ENCODE data around the gene WTAP.
"Not testable (repeated sequence)": the region's sequence is repeated elsewhere in the genome, so short reads cannot be mapped to it uniquely, and the experiment has no call there.

The WTAP gene

DNA sequence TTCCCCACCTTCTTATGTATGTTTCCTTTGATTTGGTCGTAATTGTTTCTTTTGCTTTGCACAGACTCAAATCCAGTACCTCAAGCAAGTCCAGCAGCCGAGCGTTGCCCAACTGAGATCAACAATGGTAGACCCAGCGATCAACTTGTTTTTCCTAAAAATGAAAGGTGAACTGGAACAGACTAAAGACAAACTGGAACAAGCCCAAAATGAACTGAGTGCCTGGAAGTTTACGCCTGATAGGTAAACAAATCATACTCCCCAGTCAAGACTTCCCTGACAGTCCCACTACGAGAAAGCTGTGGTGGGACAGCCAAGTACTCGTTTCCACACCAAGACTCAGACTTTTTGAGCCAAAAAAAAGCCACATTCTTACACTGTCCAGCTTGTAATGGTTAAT, 20.8 kb downstream of the WTAP start:
- 94% methylated on average over 3 of the region's 7 CpGs for WGBS (ENCODE audit: insufficient coverage)
- DNase-seq; H3K27me3 ChIP-seq (replicated peaks in 2 of 5; ENCODE audit: control insufficient read depth in 4 of 5, insufficient read depth in 5 of 5, low read length in 4 of 5); H3K4me1 ChIP-seq (ENCODE audit: control extremely low read depth in 1 of 4, control insufficient read depth in 4 of 4, insufficient read depth in 4 of 4, low read length in 3 of 4); H3K9me3 ChIP-seq (ENCODE audit: control extremely low read depth in 1 of 5, control insufficient read depth in 4 of 5, insufficient read depth in 2 of 5, low read depth in 1 of 5, low read length in 4 of 5); H3K27ac ChIP-seq (ENCODE audit: insufficient read depth in 1 of 2, low read depth in 1 of 2, low read length in 2 of 2, poor library complexity in 1 of 2, severe bottlenecking in 2 of 2); H3K4me3 ChIP-seq (ENCODE audit: control insufficient read depth in 1 of 7, extremely low read depth in 1 of 7, insufficient read depth in 4 of 7, low read depth in 2 of 7, low read length in 6 of 7): not testable (repeated sequence)
- ChIA-PET POLR2A (interaction anchor here (0.6 kb wide), 1 partner anchor 14 kb away, joined by 3 read pairs; no protein-coding TSS in a partner anchor), CTCF (interaction anchor here (0.6 to 1.8 kb wide), 2 partner anchors 9 to 28 kb away, joined by 3 to 6 read pairs; no protein-coding TSS in a partner anchor)
- H3K36me3 ChIP-seq (ENCODE audit: control insufficient read depth in 4 of 4, insufficient read depth in 4 of 4, low read length in 3 of 4) = peaks cover 14 to 93% (median 56%) of the 10 kb centered on the region in 4 experiments

DNA sequence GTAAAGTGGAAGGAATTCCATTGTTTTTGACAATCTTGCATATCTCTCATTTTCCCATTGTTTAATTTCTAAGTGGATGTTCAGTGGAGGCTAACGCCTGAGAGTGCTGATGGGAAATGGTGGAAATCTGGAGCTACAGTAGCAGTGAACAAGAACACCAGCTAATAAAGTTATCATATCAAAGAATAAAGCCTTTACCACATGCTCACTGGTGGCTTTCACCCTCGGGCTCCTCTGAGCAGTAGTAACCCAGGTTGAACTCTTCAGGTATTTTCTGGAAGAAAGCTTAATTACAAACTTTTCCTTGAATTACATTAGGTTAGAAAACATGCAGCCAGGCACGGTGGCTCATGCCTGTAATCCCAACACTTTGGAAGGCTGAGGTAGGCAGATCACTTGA, 24.1 kb downstream of the WTAP start:
- WGBS (ENCODE audit: insufficient coverage) = 100% methylated on average over 2 of the region's 3 CpGs
- no peaks in the 10 kb centered on the region for H3K9me3 ChIP-seq (ENCODE audit: control extremely low read depth in 1 of 5, control insufficient read depth in 4 of 5, insufficient read depth in 2 of 5, low read depth in 1 of 5, low read length in 4 of 5)
- CTCF ChIA-PET = interaction anchor here (1.2 to 2.8 kb wide), 5 partner anchors 8 to 60 kb away, joined by 3 to 10 read pairs (median 4); no protein-coding TSS in a partner anchor

DNA sequence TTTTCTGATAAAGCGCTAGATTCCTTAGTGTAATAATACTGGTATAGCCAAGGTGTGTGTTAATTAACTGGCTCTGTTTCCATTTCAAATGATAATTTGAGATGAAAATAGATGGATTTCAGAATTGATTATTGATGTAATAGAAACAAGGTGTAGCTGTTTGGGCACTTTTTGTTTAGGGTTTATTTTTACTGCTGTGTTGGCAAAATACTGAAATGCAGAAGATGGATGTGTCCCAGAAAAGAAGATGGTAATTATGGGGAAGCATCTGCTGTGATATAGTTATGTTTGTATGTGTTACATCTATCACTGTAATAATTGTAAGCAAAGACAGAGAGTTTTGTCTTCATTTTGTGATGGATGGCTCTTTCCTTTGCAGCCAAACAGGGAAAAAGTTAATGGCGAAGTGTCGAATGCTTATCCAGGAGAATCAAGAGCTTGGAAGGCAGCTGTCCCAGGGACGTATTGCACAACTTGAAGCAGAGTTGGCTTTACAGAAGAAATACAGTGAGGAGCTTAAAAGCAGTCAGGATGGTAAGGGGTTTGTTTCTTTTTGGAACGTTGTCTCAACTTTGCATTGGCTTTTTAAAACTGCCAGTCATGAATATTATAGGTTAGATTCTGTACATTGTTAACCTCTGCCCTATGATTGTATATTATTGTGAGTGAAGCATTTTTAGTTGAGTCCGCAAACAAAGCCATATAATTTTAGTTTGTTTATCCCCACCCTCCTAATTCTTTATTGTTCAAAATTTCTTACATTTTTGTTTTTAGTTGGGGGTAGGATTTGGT, 26.0 kb downstream of the WTAP start:
- H3K27ac ChIP-seq (ENCODE audit: insufficient read depth in 1 of 2, low read depth in 1 of 2, low read length in 2 of 2, poor library complexity in 1 of 2, severe bottlenecking in 2 of 2) = no peak overlapping the region
- peaks cover 23 to 86% (median 52%) of the 10 kb centered on the region in 4 experiments for H3K36me3 ChIP-seq (ENCODE audit: control insufficient read depth in 4 of 4, insufficient read depth in 4 of 4, low read length in 3 of 4)
- no peaks in the 10 kb centered on the region for H3K4me1 ChIP-seq (ENCODE audit: control extremely low read depth in 1 of 4, control insufficient read depth in 4 of 4, insufficient read depth in 4 of 4, low read length in 3 of 4)
- 96% methylated on average over 3 of the region's 6 CpGs for WGBS (ENCODE audit: insufficient coverage)
- ChIA-PET POLR2A (interaction anchor here (0.7 kb wide), 1 partner anchor 60 kb away, joined by 5 read pairs; the partner anchor contains the start of gene SOD2), CTCF (interaction anchor here (1.3 to 2.8 kb wide), 2 partner anchors 11 to 33 kb away, joined by 3 to 10 read pairs; no protein-coding TSS in a partner anchor)
- no peak overlapping the region for H3K4me3 ChIP-seq (ENCODE audit: control insufficient read depth in 1 of 7, extremely low read depth in 1 of 7, insufficient read depth in 4 of 7, low read depth in 2 of 7, low read length in 6 of 7)
- DNase-seq = no peak
- H3K9me3 ChIP-seq (ENCODE audit: control extremely low read depth in 1 of 5, control insufficient read depth in 4 of 5, insufficient read depth in 2 of 5, low read depth in 1 of 5, low read length in 4 of 5) = no peaks in the 10 kb centered on the region
- no peaks in the 10 kb centered on the region for H3K27me3 ChIP-seq (replicated peaks in 2 of 5; ENCODE audit: control insufficient read depth in 4 of 5, insufficient read depth in 5 of 5, low read length in 4 of 5)

More for the DNA sequence above, 24.1 kb downstream of the WTAP start:
- Histone ChIP-seq H3K4me1 (ENCODE audit: control extremely low read depth in 1 of 4, control insufficient read depth in 4 of 4, insufficient read depth in 4 of 4, low read length in 3 of 4) (no peaks in the 10 kb centered on the region), H3K27me3 (replicated peaks in 2 of 5; ENCODE audit: control insufficient read depth in 4 of 5, insufficient read depth in 5 of 5, low read length in 4 of 5) (no peaks in the 10 kb centered on the region), H3K4me3 (ENCODE audit: control insufficient read depth in 1 of 7, extremely low read depth in 1 of 7, insufficient read depth in 4 of 7, low read depth in 2 of 7, low read length in 6 of 7) (no peak overlapping the region), H3K27ac (ENCODE audit: insufficient read depth in 1 of 2, low read depth in 1 of 2, low read length in 2 of 2, poor library complexity in 1 of 2, severe bottlenecking in 2 of 2) (no peak overlapping the region), H3K36me3 (ENCODE audit: control insufficient read depth in 4 of 4, insufficient read depth in 4 of 4, low read length in 3 of 4) (peaks cover 27 to 90% (median 53%) of the 10 kb centered on the region in 4 experiments)
- POLR2A ChIA-PET = no interaction called here
- DNase-seq = no peak

DNA sequence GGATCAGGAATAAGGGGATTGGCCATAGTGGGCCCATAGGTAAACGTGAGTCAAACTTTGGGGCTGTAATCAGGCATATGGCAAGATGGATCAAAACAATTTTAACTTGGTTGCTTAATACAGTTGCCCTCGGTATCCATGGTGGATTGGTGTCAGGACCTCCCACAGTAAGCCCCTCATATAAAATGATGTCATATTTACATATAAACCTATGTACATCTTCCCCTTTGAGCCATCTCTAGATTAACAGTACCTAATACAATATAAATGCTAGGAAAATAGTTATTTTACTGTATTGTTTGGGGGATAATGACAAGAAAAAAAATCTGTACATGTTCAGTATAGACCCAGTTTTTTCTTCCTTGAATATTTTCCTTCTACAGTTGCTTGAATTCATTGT, 27.1 kb downstream of the WTAP start:
- ChIA-PET CTCF (no interaction called here), POLR2A (no interaction called here)
- Histone ChIP-seq H3K4me3 (ENCODE audit: control insufficient read depth in 1 of 7, extremely low read depth in 1 of 7, insufficient read depth in 4 of 7, low read depth in 2 of 7, low read length in 6 of 7) (no peak overlapping the region), H3K4me1 (ENCODE audit: control extremely low read depth in 1 of 4, control insufficient read depth in 4 of 4, insufficient read depth in 4 of 4, low read length in 3 of 4) (no peaks in the 10 kb centered on the region), H3K9me3 (ENCODE audit: control extremely low read depth in 1 of 5, control insufficient read depth in 4 of 5, insufficient read depth in 2 of 5, low read depth in 1 of 5, low read length in 4 of 5) (no peaks in the 10 kb centered on the region), H3K27me3 (replicated peaks in 2 of 5; ENCODE audit: control insufficient read depth in 4 of 5, insufficient read depth in 5 of 5, low read length in 4 of 5) (no peaks in the 10 kb centered on the region), H3K27ac (ENCODE audit: insufficient read depth in 1 of 2, low read depth in 1 of 2, low read length in 2 of 2, poor library complexity in 1 of 2, severe bottlenecking in 2 of 2) (no peak overlapping the region), H3K36me3 (ENCODE audit: control insufficient read depth in 4 of 4, insufficient read depth in 4 of 4, low read length in 3 of 4) (peaks cover 23 to 82% (median 54%) of the 10 kb centered on the region in 4 experiments)
- 100% methylated on average over 1 of the region's 2 CpGs for WGBS (ENCODE audit: insufficient coverage)
- DNase-seq = no peak

DNA sequence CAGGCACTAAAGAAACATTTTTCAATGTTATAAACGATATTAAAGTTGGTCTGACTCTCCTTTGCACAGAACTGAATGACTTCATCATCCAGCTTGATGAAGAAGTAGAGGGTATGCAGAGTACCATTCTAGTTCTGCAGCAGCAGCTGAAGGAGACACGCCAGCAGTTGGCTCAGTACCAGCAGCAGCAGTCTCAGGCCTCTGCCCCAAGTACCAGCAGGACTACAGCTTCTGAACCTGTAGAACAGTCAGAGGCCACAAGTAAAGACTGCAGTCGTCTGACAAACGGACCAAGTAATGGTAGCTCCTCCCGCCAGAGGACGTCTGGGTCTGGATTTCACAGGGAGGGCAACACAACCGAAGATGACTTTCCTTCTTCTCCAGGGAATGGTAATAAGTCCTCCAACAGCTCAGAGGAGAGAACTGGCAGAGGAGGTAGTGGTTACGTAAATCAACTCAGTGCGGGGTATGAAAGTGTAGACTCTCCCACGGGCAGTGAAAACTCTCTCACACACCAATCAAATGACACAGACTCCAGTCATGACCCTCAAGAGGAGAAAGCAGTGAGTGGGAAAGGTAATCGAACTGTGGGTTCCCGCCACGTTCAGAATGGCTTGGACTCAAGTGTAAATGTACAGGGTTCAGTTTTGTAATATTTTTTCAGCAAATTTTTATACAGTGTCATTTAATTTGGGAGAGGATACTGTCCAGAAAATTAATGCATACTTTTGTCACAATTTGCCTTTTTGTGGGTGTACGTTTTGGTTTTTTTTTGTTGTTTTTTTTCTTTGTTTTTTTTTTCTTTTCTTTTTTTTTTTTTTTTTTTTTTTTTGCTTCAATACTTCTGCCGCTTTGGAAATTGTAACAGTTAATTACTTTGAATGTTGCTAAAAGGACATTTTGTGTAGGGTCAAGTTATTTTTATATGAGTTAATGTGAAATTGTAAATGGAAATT, 27.9 kb downstream of the WTAP start:
- Histone ChIP-seq H3K9me3 (ENCODE audit: control extremely low read depth in 1 of 5, control insufficient read depth in 4 of 5, insufficient read depth in 2 of 5, low read depth in 1 of 5, low read length in 4 of 5) (no peaks in the 10 kb centered on the region), H3K27ac (ENCODE audit: insufficient read depth in 1 of 2, low read depth in 1 of 2, low read length in 2 of 2, poor library complexity in 1 of 2, severe bottlenecking in 2 of 2) (no peak overlapping the region), H3K4me1 (ENCODE audit: control extremely low read depth in 1 of 4, control insufficient read depth in 4 of 4, insufficient read depth in 4 of 4, low read length in 3 of 4) (no peaks in the 10 kb centered on the region), H3K36me3 (ENCODE audit: control insufficient read depth in 4 of 4, insufficient read depth in 4 of 4, low read length in 3 of 4) (peaks cover 23 to 75% (median 51%) of the 10 kb centered on the region in 4 experiments), H3K4me3 (ENCODE audit: control insufficient read depth in 1 of 7, extremely low read depth in 1 of 7, insufficient read depth in 4 of 7, low read depth in 2 of 7, low read length in 6 of 7) (no peak overlapping the region), H3K27me3 (replicated peaks in 2 of 5; ENCODE audit: control insufficient read depth in 4 of 5, insufficient read depth in 5 of 5, low read length in 4 of 5) (no peaks in the 10 kb centered on the region)
- ChIA-PET CTCF (interaction anchor here (1.5 to 2.2 kb wide), 2 partner anchors 20 to 67 kb away, joined by 3 to 4 read pairs; no protein-coding TSS in a partner anchor), POLR2A (no interaction called here)
- no peak for DNase-seq
- WGBS (ENCODE audit: insufficient coverage) = 93% methylated on average over 10 of the region's 15 CpGs

DNA sequence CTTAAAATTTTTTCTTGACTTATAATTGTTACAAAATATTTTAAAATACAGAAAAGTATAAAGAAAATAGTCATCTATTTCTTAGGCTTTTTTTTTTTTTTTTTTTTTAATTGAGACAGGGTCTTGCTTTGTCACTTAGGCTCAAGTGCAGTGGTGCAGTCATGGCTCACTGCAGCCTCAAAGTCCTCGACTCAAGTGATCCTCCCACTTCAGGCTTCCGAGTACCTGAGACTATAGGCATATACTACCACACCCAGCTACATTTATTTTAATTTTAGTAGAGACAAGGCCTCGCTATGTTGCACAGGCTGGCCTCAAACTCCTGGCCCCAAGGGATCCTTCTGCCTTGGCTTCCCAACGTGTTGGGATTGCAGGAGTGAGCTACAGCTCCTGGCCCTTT, 29.2 kb downstream of the WTAP start:
- Histone ChIP-seq H3K36me3 (ENCODE audit: control insufficient read depth in 4 of 4, insufficient read depth in 4 of 4, low read length in 3 of 4) (peaks cover 20 to 67% (median 47%) of the 10 kb centered on the region in 4 experiments), H3K27ac (ENCODE audit: insufficient read depth in 1 of 2, low read depth in 1 of 2, low read length in 2 of 2, poor library complexity in 1 of 2, severe bottlenecking in 2 of 2) (no peak overlapping the region), H3K9me3 (ENCODE audit: control extremely low read depth in 1 of 5, control insufficient read depth in 4 of 5, insufficient read depth in 2 of 5, low read depth in 1 of 5, low read length in 4 of 5) (no peaks in the 10 kb centered on the region), H3K4me3 (ENCODE audit: control insufficient read depth in 1 of 7, extremely low read depth in 1 of 7, insufficient read depth in 4 of 7, low read depth in 2 of 7, low read length in 6 of 7) (no peak overlapping the region), H3K4me1 (ENCODE audit: control extremely low read depth in 1 of 4, control insufficient read depth in 4 of 4, insufficient read depth in 4 of 4, low read length in 3 of 4) (peaks cover 9 to 12% (median 11%) of the 10 kb centered on the region in 4 experiments), H3K27me3 (replicated peaks in 2 of 5; ENCODE audit: control insufficient read depth in 4 of 5, insufficient read depth in 5 of 5, low read length in 4 of 5) (no peaks in the 10 kb centered on the region)
- ChIA-PET POLR2A (no interaction called here), CTCF (interaction anchor here (1.2 to 2.2 kb wide), 4 partner anchors 9 to 97 kb away, joined by 3 to 6 read pairs (median 4); no protein-coding TSS in a partner anchor)
- no peak for DNase-seq
- WGBS (ENCODE audit: insufficient coverage) = 96% methylated on average over 4 of the region's 4 CpGs

Measured in common myeloid progenitor, CD34-positive (primary cell).